Liver (tissue), 9 donors: ENCODE measurements around the gene AP2A2. TPM values are rescaled to one million over a fixed set of nuclear protein-coding genes. Genes with fewer than 3 reads are reported as not detected.

Experiments used
- DNase-seq: peaks from one replicate; pipeline ENCODE4 v3.0.0-alpha.2; 2017; ENCODE audit warnings: low spot score
- H3K27ac ChIP-seq, 2 donors: one replicate each; pipeline ENCODE4 v1.7.0; 2013; ENCODE audit warnings: inconsistent platforms in 2 of 2, low read length in 2 of 2, control low read depth in 1 of 2, low read depth in 1 of 2, mild to moderate bottlenecking in 1 of 2
- H3K27me3 ChIP-seq, 4 donors: one replicate each; pipeline versions ENCODE4 v1.6.1 to v1.7.0; 2013; ENCODE audit warnings: low read length in 3 of 4, inconsistent platforms in 1 of 4, mild to moderate bottlenecking in 1 of 4, moderate library complexity in 1 of 4; ENCODE audit not compliant: control insufficient read depth in 4 of 4, insufficient read depth in 4 of 4
- H3K36me3 ChIP-seq, 4 donors: one replicate each; pipeline versions ENCODE4 v1.6.1 to v1.7.0; 2013; ENCODE audit warnings: low read length in 3 of 4, mild to moderate bottlenecking in 3 of 4, low read depth in 1 of 4, moderate library complexity in 1 of 4; ENCODE audit not compliant: control insufficient read depth in 4 of 4, insufficient read depth in 3 of 4
- H3K4me1 ChIP-seq, 4 donors: one replicate each; pipeline versions ENCODE4 v1.6.1 to v1.7.0; 2013; ENCODE audit warnings: low read length in 3 of 4, mild to moderate bottlenecking in 3 of 4, moderate library complexity in 1 of 4; ENCODE audit not compliant: control insufficient read depth in 4 of 4, insufficient read depth in 4 of 4
- H3K4me3 ChIP-seq, 3 donors: one replicate each; pipeline versions ENCODE4 v1.6.1 to v1.7.0; 2013; ENCODE audit warnings: low read length in 3 of 3, control low read depth in 1 of 3, low read depth in 1 of 3, mild to moderate bottlenecking in 1 of 3
- H3K9ac ChIP-seq, 2 donors: one replicate each; pipeline ENCODE4 v1.7.0; 2013; ENCODE audit warnings: low read length in 2 of 2, mild to moderate bottlenecking in 2 of 2, moderate library complexity in 2 of 2, control low read depth in 1 of 2, low read depth in 1 of 2
- H3K9me3 ChIP-seq, 4 donors: one replicate each; pipeline versions ENCODE4 v1.6.1 to v1.7.0; 2013; ENCODE audit warnings: low read length in 3 of 4; ENCODE audit not compliant: control insufficient read depth in 4 of 4
- EGR1 ChIP-seq, 2 donors: IDR thresholded peaks; 2 replicates each; pipeline ENCODE4 v1.6.1; 2016 to 2018; ENCODE audit warnings: antibody characterized with exemption in 2 of 2, low read depth in 2 of 2
- FOXA1 ChIP-seq: IDR thresholded peaks from 2 replicates; pipeline ENCODE4 v1.6.1; 2016; ENCODE audit warnings: antibody characterized with exemption
- FOXA2 ChIP-seq: IDR thresholded peaks from 2 replicates; pipeline ENCODE4 v1.6.1; 2016; ENCODE audit warnings: antibody characterized with exemption
- GABPA ChIP-seq, 2 donors: IDR thresholded peaks in 1 of 2; conservative IDR thresholded peaks in 1 of 2; 2 replicates each; pipeline ENCODE4 v1.6.1; 2016; ENCODE audit warnings: antibody characterized with exemption in 2 of 2, mild to moderate bottlenecking in 1 of 2, moderate library complexity in 1 of 2
- HNF4A ChIP-seq, 2 donors: conservative IDR thresholded peaks; 2 replicates each; pipeline ENCODE4 v1.6.1; 2016; ENCODE audit warnings: antibody characterized with exemption in 2 of 2, mild to moderate bottlenecking in 2 of 2
- HNF4G ChIP-seq: IDR thresholded peaks from 2 replicates; pipeline ENCODE4 v1.6.1; 2016; ENCODE audit warnings: antibody characterized with exemption
- JUND ChIP-seq, 2 donors: IDR thresholded peaks; 2 replicates each; pipeline ENCODE4 v1.6.1; 2016; ENCODE audit warnings: antibody characterized with exemption in 2 of 2
- NR2F2 ChIP-seq: IDR thresholded peaks from 2 replicates; pipeline ENCODE4 v1.6.1; 2016; ENCODE audit warnings: antibody characterized with exemption
- RAD21 ChIP-seq, 2 donors: IDR thresholded peaks; 2 replicates each; pipeline ENCODE4 v1.6.1; 2016; ENCODE audit warnings: antibody characterized with exemption in 2 of 2, mild to moderate bottlenecking in 2 of 2
- RXRA ChIP-seq, 2 donors: IDR thresholded peaks; 2 replicates each; pipeline ENCODE4 v1.6.1; 2017 to 2018; ENCODE audit warnings: antibody characterized with exemption in 2 of 2, mild to moderate bottlenecking in 1 of 2
- SP1 ChIP-seq: IDR thresholded peaks from 2 replicates; pipeline ENCODE4 v1.6.1; 2018; ENCODE audit warnings: antibody characterized with exemption, mild to moderate bottlenecking
- TAF1 ChIP-seq: conservative IDR thresholded peaks from 2 replicates; pipeline ENCODE4 v1.6.1; 2016; ENCODE audit warnings: antibody characterized with exemption, mild to moderate bottlenecking
- YY1 ChIP-seq: IDR thresholded peaks from 2 replicates; pipeline ENCODE4 v1.6.1; 2016; ENCODE audit warnings: antibody characterized with exemption, mild to moderate bottlenecking
- WGBS: extraction: QIAGEN DNeasy Blood & Tissue Kit; methylation state at CpG from one replicate; pipeline ENCODE4 v1.1.7; 2013; 5-methylcytosine and 5-hydroxymethylcytosine counted together
- polyA plus RNA-seq, 2 donors: library from polyadenylated mRNA; stranded (reverse) in 1 of 2; unstranded in 1 of 2; fragments of 200-250 nt in 1 of 2; fragments of >200 nt in 1 of 2; fragmentation: Nextera tagmentation in 1 of 2; extraction: Ambion mirVana in 1 of 2; gene quantifications; one replicate each; pipeline versions ENCODE4 v1.2.1 to v1.2.3, GENCODE V29; 2013 to 2015
- total RNA-seq, 2 donors: library from RNA; depleted of rRNA; stranded (reverse); fragments of >200 nt; gene quantifications; one replicate each; pipeline ENCODE4 v1.2.3, GENCODE V29; 2014
- TF ChIP-seq, protein P1 (sequence below): IDR thresholded peaks from 2 replicates; pipeline ENCODE4 v1.6.1; 2016; ENCODE audit warnings: antibody characterized with exemption
- TF ChIP-seq, protein P2 (sequence below): fragments of 150-350 bp; IDR thresholded peaks from 2 replicates; pipeline ENCODE4 v1.5.1; 2017; ENCODE audit warnings: improper control_type of control experiment, low read depth, low read length; ENCODE audit not compliant: missing input control
- TF ChIP-seq, protein P3 (sequence below): IDR thresholded peaks from 2 replicates; pipeline ENCODE4 v1.6.1; 2016; ENCODE audit warnings: antibody characterized with exemption, mild to moderate bottlenecking
- TF ChIP-seq, protein P4 (sequence below): IDR thresholded peaks from 2 replicates; pipeline ENCODE4 v1.6.1; 2016; ENCODE audit warnings: antibody characterized with exemption
- TF ChIP-seq, protein P5 (sequence below): IDR thresholded peaks from 2 replicates; pipeline ENCODE4 v1.6.1; 2016; ENCODE audit warnings: antibody characterized with exemption
- donor health status: healthy.
- donor health status: healthy.
- donor health status: healthy.
- donor health status: healthy.
- donor health status: healthy.

Gene AP2A2
- total and polyA plus RNA-seq, 4 donors: 20.5 to 39.7 (median 23.8) TPM

DNA sequence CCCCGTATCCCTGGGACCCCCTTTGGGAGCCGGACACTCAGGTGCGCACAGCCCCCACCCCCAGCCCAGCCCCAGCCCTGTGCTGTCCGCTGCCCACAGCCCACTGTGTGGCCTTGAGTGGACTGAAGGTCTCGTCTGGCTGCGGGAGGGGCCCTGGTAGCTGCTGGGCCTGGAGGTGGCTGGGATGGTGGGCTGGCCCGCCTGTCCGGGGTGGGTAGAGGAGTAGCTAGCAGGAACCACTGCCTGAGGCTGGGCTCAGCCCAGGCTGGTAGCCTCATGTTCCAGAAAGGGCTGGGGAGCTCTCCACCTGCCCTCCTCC lies 115.4 kb downstream of the AP2A2 start:
- TF ChIP-seq, protein P1, sequence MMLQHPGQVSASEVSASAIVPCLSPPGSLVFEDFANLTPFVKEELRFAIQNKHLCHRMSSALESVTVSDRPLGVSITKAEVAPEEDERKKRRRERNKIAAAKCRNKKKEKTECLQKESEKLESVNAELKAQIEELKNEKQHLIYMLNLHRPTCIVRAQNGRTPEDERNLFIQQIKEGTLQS: no peak
- TF ChIP-seq, protein P2, sequence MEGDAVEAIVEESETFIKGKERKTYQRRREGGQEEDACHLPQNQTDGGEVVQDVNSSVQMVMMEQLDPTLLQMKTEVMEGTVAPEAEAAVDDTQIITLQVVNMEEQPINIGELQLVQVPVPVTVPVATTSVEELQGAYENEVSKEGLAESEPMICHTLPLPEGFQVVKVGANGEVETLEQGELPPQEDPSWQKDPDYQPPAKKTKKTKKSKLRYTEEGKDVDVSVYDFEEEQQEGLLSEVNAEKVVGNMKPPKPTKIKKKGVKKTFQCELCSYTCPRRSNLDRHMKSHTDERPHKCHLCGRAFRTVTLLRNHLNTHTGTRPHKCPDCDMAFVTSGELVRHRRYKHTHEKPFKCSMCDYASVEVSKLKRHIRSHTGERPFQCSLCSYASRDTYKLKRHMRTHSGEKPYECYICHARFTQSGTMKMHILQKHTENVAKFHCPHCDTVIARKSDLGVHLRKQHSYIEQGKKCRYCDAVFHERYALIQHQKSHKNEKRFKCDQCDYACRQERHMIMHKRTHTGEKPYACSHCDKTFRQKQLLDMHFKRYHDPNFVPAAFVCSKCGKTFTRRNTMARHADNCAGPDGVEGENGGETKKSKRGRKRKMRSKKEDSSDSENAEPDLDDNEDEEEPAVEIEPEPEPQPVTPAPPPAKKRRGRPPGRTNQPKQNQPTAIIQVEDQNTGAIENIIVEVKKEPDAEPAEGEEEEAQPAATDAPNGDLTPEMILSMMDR: no peak
- TF ChIP-seq GABPA (IDR thresholded peaks at IDR 0.05 in 1 of 2, conservative IDR thresholded peaks at IDR 0.05 in 1 of 2) (no peak), RXRA (IDR thresholded peaks at IDR 0.05) (no peak), FOXA2 (no peak), TAF1 (no peak), EGR1 (IDR thresholded peaks at IDR 0.05; ENCODE audit: low read depth in 2 of 2) (no peak), HNF4A (conservative IDR thresholded peaks at IDR 0.05) (no peak), SP1 (no peak), FOXA1 (no peak), YY1 (no peak), NR2F2 (no peak), HNF4G (no peak), RAD21 (IDR thresholded peaks at IDR 0.05) (no peak), JUND (IDR thresholded peaks at IDR 0.05) (no peak)
- TF ChIP-seq, protein P3, sequence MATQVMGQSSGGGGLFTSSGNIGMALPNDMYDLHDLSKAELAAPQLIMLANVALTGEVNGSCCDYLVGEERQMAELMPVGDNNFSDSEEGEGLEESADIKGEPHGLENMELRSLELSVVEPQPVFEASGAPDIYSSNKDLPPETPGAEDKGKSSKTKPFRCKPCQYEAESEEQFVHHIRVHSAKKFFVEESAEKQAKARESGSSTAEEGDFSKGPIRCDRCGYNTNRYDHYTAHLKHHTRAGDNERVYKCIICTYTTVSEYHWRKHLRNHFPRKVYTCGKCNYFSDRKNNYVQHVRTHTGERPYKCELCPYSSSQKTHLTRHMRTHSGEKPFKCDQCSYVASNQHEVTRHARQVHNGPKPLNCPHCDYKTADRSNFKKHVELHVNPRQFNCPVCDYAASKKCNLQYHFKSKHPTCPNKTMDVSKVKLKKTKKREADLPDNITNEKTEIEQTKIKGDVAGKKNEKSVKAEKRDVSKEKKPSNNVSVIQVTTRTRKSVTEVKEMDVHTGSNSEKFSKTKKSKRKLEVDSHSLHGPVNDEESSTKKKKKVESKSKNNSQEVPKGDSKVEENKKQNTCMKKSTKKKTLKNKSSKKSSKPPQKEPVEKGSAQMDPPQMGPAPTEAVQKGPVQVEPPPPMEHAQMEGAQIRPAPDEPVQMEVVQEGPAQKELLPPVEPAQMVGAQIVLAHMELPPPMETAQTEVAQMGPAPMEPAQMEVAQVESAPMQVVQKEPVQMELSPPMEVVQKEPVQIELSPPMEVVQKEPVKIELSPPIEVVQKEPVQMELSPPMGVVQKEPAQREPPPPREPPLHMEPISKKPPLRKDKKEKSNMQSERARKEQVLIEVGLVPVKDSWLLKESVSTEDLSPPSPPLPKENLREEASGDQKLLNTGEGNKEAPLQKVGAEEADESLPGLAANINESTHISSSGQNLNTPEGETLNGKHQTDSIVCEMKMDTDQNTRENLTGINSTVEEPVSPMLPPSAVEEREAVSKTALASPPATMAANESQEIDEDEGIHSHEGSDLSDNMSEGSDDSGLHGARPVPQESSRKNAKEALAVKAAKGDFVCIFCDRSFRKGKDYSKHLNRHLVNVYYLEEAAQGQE: no peak
- TF ChIP-seq, protein P4, sequence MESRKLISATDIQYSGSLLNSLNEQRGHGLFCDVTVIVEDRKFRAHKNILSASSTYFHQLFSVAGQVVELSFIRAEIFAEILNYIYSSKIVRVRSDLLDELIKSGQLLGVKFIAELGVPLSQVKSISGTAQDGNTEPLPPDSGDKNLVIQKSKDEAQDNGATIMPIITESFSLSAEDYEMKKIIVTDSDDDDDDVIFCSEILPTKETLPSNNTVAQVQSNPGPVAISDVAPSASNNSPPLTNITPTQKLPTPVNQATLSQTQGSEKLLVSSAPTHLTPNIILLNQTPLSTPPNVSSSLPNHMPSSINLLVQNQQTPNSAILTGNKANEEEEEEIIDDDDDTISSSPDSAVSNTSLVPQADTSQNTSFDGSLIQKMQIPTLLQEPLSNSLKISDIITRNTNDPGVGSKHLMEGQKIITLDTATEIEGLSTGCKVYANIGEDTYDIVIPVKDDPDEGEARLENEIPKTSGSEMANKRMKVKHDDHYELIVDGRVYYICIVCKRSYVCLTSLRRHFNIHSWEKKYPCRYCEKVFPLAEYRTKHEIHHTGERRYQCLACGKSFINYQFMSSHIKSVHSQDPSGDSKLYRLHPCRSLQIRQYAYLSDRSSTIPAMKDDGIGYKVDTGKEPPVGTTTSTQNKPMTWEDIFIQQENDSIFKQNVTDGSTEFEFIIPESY: no peak
- TF ChIP-seq, protein P5, sequence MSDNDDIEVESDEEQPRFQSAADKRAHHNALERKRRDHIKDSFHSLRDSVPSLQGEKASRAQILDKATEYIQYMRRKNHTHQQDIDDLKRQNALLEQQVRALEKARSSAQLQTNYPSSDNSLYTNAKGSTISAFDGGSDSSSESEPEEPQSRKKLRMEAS: no peak
- WGBS: 82% methylated on average over 8 of the region's 8 CpGs

More for the DNA sequence above, 115.4 kb downstream of the AP2A2 start:
- Histone ChIP-seq H3K36me3 (no peaks in the 10 kb centered on the region), H3K27me3 (peaks cover 0 to 4% (median 0%) of the 10 kb centered on the region in 4 donors), H3K4me1 (peaks cover 0 to 5% (median 0%) of the 10 kb centered on the region in 4 donors), H3K27ac (no peak overlapping the region), H3K9ac (no peak overlapping the region), H3K9me3 (no peaks in the 10 kb centered on the region), H3K4me3 (no peak overlapping the region)
- no peak for DNase-seq
